HTR-8/SVneo (cell line): Measurements from ENCODE around the gene TPSB2.

ENCODE experiments used
- DNase-seq: peaks from one replicate; pipeline ENCODE4 v3.0.0; 2011; ENCODE audit warnings: low spot score, mixed read lengths; ENCODE audit not compliant: insufficient read length
- FAIRE-seq: peaks from 2 replicates; lab custom pipeline; 2011; peaks lifted over from hg19 to GRCh38; lab: Jason Lieb, UNC

The TPSB2 gene

DNA sequence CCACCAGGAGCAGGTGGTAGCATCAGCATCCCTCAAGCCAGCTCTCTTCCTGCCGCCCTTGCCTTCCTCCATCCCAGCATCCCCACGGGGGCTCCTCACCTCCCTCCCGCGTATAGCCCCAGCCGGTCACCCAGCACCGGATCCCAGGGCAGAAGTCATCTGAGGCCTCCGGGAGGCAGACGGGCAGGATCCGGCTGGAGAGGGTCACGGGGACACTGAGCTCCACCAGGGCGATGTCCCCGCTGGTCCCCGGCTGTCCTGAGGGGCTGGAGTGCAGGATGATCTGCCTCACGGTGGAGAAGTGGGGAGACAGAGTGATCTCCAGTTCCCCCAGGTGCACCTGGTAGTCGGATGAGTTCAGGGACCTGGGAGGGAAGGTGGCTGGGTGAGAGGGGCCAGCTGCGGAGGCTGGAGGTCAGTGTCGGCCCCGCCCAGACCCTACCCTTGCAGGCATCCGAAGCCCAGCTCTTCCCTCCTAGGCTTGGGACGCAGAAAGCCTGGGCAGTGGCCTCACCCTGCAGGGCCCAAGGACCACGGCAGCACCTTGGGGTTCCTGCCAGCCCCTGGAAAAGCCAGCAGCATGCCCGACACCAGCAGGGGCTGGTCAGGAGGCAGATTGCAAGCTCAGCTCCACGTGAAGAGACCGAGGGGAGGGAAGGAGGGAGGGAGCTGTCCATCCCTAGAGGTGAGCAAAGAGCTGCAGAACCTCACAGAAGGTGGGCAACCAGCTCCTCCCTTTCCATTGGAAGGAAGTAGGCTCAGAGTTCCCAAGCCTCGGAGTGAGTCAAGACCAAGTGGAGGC is 7.2 kb downstream of the TPSB2 start:
- DNase-seq (no peak), FAIRE-seq (no peak)

DNA sequence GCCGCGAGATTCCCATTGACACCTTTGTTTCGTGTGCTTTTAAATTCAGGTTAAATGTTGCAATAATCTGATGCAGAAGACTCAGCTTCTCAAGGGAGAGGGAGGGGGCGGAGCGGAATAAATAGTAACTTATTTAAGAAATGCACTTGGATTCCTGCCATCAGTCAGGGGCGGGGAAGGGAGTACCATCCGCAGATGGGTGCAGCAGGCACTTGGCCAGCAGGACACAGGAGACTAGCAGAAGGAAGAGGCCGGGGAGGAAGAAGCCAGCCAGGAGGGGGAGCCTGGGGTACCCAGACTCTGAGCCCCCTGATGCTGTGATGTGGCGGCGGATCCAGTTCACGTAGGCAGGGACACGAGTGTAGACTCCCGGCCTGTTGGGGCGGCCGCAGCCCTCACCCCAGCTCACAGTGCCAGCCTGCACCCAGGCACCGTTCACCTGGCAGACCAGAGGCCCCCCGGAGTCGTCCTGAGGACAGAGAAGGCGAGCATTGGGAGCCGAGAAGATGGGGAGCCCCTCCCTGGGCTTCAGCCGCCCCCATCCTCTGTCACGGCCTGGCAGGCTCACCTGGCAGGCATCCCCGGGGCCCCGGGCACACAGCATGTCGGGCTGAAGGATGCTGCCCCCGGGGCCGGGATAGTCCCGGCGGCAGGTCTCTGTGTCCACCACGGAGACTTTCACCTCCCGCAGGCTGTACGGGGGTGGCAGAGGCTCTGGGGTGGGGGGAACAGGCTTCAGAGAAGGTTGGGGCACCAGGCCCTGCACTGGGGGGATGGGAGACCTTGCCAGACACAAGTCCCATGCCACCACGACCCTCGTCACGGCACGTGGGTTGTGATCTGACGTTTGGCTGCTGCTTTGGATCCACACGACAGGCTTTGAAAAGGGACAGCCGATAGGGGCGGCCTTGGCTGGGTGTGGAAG is 8.1 kb downstream of the TPSB2 start:
- DNase-seq (no peak), FAIRE-seq (no peak)

DNA sequence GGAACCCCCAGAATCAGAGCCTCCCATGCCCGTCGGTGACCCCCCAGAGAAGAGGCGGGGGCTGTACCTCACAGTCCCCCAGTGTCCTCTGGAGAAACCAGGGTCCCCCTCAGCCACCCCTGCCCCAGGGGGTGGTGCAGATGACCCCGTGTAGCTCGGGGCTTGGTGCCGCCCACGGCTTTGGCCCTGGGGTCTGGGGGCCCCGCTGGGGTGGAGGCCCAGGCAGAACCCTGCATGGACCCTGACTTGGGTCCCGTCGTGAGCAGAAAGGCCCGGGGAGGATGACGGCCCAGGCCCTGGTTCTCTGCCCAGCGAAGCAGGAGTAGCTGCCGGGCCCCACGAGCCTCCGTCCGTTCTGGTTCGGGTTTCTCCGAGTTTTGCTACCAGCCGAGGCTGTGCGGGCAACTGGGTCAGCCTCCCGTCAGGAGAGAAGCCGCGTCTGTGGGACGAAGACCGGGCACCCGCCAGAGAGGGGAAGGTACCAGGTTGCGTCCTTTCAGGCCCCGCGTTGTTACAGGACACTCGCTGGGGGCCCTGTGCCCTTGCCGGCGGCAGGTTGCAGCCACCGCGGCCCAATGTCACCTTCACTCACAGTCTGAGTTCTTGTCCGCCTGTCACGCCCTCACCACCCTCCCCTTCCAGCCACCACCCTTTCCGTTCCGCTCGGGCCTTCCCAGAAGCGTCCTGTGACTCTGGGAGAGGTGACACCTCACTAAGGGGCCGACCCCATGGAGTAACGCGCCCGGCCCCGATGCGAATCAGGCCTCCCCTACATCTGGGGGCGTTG is 8.9 kb downstream of the TPSB2 start:
- FAIRE-seq = no peak
- no peak for DNase-seq

DNA sequence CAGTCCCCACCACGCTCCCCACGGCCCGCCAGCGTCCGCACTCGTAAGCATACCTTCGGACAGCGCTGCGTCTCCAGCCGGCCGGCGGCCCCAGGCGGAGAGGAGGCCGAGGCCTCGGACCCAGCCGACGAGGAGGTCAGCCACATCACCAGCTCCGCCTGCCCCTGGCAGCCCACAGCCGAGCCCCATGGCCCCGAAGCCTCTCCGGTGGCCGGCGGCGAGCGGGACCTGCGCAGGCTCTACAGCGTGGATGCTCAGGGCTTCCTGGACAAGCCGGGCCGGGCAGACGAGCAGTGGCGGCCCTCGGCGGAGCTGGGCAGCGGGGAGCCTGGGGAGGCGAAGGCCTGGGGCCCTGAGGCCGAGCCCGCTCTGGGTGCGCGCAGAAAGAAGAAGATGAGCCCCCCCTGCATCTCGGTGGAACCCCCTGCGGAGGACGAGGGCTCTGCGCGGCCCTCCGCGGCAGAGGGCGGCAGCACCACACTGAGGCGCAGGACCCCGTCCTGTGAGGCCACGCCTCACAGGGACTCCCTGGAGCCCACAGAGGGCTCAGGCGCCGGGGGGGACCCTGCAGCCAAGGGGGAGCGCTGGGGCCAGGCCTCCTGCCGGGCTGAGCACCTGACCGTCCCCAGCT is 9.8 kb downstream of the TPSB2 start:
- FAIRE-seq (no peak), DNase-seq (no peak)

DNA sequence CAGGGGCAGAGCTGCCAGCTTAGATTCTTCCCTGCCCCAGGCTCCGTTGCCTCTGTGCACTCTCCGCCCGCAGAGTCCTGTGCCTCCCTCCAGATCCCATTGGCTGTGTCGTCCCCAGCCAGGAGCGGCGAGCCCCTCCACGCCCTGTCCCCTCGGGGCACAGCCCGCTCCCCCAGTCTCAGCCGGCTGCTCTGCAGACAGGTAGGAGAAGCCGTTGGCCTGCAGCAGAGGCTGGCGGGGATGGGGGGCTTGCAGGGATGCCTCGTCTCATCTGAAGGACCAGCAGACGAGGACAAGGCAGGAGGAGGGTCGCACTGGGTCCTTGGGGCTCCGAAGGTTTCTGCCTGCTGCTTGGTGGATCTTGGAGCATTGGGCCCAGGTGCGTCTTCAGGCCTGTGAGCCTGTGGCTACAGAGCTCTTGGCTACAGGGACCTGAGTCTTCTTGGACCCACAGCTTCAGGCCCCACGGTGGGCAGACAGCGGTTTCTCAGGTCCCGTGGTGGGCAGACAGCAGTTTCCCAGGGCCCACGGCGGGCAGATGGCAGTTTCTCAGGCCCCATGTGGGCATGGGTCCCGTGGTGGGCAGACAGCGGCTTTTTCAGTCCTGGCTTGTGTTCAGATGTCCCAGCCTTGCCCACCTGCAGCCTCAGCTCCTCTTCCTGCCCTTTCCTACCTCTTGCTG is 10.9 kb downstream of the TPSB2 start:
- no peak for DNase-seq
- no peak for FAIRE-seq

DNA sequence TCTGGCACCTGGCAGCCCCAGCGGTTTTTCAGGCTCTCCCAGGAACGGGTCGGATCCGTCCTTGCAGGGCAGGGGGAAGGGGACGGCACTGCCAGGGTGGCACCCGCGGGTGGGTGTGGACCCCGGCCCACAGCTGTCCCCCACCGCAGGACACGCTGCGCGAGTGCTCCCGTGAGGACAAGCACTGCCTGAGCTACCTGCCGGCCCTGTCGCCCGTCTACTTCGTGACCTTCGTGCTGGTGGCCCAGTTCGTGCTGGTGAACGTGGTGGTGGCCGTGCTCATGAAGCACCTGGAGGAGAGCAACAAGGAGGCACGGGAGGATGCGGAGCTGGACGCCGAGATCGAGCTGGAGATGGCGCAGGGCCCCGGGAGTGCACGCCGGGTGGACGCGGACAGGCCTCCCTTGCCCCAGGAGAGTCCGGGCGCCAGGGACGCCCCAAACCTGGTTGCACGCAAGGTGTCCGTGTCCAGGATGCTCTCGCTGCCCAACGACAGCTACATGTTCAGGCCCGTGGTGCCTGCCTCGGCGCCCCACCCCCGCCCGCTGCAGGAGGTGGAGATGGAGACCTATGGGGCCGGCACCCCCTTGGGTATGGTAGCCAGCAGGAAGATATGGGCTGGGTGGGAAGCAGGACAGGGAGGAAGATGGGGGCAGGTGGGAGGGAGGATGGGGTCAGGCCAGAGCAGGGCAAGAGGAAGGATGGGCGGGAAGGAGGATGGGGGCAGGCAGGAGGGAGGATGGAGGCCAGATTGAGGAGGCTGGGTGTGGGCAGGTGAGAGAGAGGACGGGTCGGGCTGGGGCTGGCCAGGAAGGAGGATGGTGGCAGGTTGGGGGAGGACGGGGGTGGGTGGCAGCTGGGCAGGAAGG is 11.7 kb downstream of the TPSB2 start:
- FAIRE-seq = no peak
- DNase-seq = no peak

DNA sequence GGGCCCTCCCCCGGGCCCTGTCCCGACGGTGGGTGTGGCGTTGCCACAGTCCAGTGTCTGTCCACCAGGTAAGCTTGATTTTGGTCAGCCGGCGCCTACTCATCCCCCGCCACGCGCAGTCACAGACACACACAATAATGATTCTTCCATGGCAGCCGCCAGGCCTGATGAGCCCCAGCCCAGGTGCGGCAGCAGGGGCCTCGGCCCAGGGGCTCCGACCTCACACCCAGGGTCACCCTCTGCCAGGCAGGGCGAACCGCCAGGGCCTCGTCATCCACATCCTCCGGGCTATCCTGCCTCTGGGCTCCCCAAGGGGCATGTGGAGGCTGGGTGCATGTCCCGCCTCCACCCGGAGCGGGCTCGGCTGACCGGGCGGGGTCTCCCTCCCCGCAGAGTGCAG is 12.5 kb downstream of the TPSB2 start:
- no peak for DNase-seq

DNA sequence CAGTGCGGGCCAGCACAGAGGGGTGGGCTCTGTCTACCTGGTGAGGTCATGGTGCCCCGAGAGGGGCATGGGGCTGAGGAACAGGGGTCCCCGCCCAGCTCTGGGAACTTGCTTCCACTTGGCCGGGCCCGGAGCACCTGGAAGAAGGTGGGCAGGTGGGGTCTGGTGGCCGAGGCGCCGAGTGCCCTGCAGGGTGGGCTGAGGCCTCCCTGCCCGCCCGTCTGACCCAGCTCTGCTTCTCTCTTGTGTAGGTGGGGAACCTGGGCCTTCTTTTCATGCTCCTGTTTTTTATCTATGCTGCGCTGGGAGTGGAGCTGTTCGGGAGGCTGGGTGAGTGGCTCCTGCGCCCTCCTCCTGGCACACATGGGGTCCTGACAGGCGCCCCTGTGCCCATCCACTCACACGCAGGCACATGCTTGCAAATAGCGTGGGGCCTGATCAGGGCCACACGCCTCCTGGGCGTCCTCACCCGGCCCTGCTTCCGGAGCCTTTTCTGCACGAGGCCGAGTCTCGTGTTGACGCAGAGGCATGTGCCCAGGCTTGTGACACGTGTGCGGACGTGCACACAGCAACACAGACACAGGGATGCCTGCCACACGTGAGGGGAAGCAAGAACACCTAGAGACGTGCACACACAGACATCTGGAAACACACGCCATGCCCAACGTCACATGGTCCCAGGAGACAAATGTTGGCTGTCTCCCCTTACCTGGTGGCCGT is 13.1 kb downstream of the TPSB2 start:
- FAIRE-seq (no peak), DNase-seq (no peak)

More for the DNA sequence above, 12.5 kb downstream of the TPSB2 start:
- FAIRE-seq = no peak

DNA sequence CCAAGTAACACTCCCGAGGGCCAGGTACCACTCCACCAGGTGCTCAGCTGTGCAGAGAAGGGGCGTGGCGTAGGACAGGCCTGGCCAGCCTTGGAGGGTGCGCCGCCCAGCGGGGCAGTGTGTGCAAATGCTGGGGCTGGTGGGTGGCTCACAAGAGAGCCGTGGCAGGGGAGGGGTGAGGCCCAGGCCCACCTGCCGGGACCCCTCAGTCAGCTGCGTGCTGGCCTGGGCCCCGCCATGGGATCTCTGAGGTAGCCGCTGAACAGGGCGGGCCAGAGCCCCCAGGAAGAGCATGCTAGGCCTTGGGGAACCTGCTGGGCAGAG is 13.7 kb downstream of the TPSB2 start:
- no peak for DNase-seq
- FAIRE-seq = no peak

DNA sequence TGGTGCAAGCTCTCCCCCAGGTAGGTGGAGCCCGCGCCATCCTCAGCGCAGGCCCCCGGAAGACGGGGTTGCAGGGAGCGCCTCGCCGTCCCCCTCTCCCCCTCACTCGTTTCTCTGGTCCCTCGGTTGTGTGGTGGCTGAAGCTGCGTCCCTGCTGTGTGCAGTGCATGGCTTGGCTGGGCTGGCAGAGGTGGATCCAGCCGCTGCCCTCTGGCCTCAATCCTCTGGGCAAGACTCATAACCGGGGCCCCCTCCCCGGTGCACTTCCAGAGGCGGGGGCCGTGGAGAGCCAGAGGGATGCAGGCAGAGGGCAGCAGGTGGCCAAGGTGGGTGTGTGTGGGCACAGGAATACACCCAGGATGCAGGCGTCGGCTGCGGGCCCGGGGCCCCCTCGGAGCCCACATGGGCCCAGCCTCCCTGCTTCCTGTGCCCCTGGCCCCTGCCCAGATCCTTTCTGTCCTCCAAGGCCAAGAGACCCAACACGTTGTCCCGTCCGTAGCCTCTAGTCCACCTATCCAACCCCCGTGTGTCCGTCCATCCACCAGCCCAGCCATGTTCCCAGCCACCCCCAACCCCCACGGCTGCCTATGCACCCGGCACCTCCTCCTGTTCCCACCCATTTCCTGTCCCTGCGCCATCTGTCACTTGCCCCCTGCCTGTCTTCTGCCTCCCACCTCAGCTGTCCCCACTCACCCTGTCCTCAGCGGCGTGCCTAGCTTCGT is 14.2 kb downstream of the TPSB2 start:
- FAIRE-seq = no peak
- DNase-seq = no peak

DNA sequence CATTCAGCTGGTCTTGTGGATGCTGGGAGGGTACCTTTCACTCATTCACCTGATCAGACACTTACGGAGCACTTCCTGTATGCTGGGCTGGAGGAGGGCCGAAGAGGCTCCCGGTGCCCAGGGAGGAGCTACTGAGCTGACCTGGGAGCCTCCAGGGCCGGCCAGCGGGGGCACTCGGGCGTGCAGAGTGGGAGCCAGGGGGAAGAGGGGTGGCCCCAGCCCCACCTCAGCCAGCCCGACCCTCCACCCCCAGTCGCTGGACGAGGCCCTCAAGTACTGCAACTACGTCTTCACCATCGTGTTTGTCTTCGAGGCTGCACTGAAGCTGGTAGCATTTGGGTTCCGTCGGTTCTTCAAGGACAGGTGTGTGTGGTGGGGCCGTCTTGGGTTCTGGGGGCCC is 15.3 kb downstream of the TPSB2 start:
- FAIRE-seq (no peak), DNase-seq (no peak)

DNA sequence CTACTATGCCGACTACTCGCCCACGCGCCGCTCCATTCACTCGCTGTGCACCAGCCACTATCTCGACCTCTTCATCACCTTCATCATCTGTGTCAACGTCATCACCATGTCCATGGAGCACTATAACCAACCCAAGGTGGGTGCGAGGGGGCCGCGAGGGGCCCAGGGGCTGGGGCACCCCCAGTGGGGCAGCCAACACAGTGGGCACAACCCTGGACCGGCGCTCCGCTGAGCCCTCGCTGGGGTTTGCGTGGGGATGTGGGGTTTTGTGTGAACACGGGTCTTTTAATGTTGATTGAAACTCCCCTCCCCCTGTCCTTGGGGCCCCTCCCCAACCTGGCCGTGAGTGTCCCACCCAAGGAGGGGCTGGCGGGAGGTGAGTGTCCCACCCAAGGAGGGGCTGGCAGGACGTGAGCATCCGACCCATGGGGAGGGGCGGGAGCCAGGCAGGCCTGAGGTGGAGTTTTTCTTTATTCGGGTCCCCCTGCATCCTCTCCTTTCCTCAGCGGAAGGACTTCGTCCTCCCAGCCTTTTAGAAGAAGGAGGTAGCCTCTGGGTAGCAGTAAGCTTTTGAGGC is 16.1 kb downstream of the TPSB2 start:
- FAIRE-seq (no peak), DNase-seq (no peak)

DNA sequence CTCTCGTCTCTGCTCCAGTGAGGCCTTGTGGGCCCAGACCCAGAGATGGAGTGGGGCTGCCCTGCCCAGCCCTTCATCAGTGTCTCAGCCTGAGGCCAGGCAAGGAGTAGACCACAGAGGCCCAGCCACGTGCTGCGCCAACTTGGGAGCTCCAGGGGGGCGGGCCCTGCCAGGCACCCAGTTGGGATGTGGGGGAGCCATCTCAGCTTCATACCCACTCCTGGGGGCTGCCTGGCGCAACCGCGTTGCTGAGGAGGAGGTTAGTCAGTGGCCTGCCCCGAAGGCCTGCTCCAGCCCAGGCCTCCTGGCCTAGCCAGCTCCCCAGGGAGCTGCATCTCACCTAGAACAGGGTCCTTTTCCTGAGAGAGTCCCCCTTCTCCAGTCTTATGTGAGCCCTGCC is 16.8 kb downstream of the TPSB2 start:
- no peak for FAIRE-seq

DNA sequence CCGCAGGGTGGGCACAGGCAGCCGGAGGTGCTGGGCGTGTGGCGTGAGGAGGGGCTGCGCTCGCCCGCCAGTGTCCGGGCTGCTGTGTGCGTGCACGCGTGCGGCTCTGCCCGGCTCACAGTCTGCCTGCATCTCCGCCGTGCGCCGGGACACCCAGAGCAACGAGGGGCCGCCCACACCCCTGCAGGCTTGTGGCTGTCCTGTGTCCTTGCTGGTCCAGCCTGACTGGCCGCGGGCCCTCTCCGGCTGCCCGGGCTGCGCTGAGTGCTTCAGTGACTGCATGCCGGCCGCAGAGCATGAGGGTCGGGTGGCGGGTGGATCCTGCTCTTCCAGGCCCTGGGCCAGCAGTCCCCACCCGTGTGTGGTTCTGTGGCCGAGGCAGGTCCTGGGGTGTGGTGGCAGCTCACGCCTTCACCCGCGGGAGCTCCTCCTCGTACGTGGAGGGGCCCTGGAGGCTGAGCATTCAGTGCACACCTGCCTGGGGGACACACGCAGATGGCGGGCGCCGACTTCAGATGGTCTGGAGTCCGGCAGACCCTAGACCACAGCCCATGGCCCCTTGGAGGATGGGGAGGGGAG is 17.3 kb downstream of the TPSB2 start:
- no peak for FAIRE-seq
- no peak for DNase-seq

More for the DNA sequence above, 16.8 kb downstream of the TPSB2 start:
- no peak for DNase-seq

DNA sequence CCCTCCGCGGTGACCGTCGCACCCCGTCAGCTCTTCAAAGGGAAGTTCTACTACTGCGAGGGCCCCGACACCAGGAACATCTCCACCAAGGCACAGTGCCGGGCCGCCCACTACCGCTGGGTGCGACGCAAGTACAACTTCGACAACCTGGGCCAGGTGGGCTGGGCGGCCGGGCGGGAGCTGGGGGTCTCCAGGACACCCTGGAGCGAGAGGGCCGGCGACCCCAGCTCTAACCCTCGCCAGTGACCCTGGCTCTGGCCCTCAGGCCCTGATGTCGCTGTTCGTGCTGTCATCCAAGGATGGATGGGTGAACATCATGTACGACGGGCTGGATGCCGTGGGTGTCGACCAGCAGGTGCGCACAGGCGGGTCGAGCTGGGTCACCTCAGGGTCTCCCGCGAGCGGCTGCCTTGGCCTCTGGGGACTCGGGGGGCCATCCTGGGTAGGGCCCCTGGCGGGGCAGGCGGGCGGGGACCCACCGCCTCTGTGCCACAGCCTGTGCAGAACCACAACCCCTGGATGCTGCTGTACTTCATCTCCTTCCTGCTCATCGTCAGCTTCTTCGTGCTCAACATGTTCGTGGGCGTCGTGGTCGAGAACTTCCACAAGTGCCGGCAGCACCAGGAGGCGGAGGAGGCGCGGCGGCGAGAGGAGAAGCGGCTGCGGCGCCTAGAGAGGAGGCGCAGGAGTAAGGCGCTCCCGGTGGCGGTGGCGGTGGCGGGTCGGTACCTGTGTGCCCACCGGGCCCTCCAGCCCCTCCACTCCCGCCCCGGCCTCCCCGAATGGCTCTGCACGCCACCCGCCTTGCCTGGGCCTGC is 18.3 kb downstream of the TPSB2 start:
- FAIRE-seq (no peak), DNase-seq (no peak)

DNA sequence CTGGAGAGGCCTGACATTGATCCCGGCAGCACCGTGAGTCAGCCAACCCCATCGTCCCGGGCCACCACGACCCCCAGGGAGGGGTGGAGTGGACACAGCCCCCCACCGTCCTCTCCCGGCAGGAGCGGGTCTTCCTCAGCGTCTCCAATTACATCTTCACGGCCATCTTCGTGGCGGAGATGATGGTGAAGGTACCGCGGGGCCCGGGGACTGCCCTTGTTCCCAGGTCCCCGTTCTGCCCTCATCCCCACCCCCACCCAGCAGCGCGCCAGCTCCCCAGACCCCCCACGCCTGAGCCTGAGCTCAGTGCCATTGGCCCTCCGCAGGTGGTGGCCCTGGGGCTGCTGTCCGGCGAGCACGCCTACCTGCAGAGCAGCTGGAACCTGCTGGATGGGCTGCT is 19.5 kb downstream of the TPSB2 start:
- FAIRE-seq (no peak), DNase-seq (no peak)
